CD4-positive, alpha-beta memory T cell (primary cell): ENCODE results near the gene HNRNPA3. TPM values are rescaled to one million over a fixed set of nuclear protein-coding genes. Genes with fewer than 3 reads are reported as not detected.

Source experiments
- CTCF ChIA-PET: fragments of 350-600 bp; sonication (Branson Sonifier 250); formaldehyde crosslinking; loops from one replicate; lab custom pipeline; 2021; ENCODE audit warnings: inconsistent platforms; ENCODE audit not compliant: partially characterized antibody; lab: Charles Lee
- POLR2A ChIA-PET: fragments of 350-600 bp; sonication (Branson Sonifier 250); formaldehyde crosslinking; loops from one replicate; lab custom pipeline; 2021; ENCODE audit not compliant: partially characterized antibody; lab: Charles Lee
- DNase-seq, 5 donors: peaks; one replicate each; pipeline versions ENCODE4 v3.0.0 to v3.0.0-alpha.2; 2020 to 2022; ENCODE audit warnings: mixed read lengths in 1 of 5
- H3K27ac ChIP-seq: one replicate; pipeline ENCODE4 v1.7.0; 2013; ENCODE audit warnings: low read depth, low read length
- H3K27me3 ChIP-seq: 2 replicates; pipeline ENCODE4 v1.7.0; 2013; ENCODE audit warnings: mild to moderate bottlenecking, low read length, moderate library complexity; ENCODE audit not compliant: insufficient read depth
- H3K36me3 ChIP-seq: 2 replicates; pipeline ENCODE4 v1.7.0; 2013; ENCODE audit warnings: mild to moderate bottlenecking, low read length, moderate library complexity; ENCODE audit not compliant: insufficient read depth
- H3K4me1 ChIP-seq: 2 replicates; pipeline ENCODE4 v1.7.0; 2013; ENCODE audit warnings: mild to moderate bottlenecking, low read length, moderate library complexity; ENCODE audit not compliant: insufficient read depth
- H3K4me3 ChIP-seq, 2 donors: one replicate each; pipeline ENCODE4 v1.7.0; 2013; ENCODE audit warnings: low read length in 2 of 2, mild to moderate bottlenecking in 1 of 2
- H3K9me3 ChIP-seq, 2 donors: one replicate each; pipeline ENCODE4 v1.7.0; 2013; ENCODE audit warnings: low read length in 2 of 2, control low read depth in 1 of 2; ENCODE audit not compliant: control insufficient read depth in 1 of 2
- H3K27ac Mint-ChIP-seq, 7 donors: one replicate each; pipeline ENCODE4 v1.8.0; 2020 to 2021; ENCODE audit warnings: mixed read lengths in 7 of 7, mild to moderate bottlenecking in 6 of 7, inconsistent platforms in 3 of 7, moderate library complexity in 3 of 7
- H3K27me3 Mint-ChIP-seq, 2 donors: one replicate each; pipeline ENCODE4 v1.8.0; 2020 to 2021; ENCODE audit warnings: mixed read lengths in 2 of 2
- H3K36me3 Mint-ChIP-seq, 2 donors: one replicate each; pipeline ENCODE4 v1.8.0; 2020 to 2021; ENCODE audit warnings: mixed read lengths in 2 of 2, inconsistent platforms in 1 of 2, mild to moderate bottlenecking in 1 of 2
- H3K4me1 Mint-ChIP-seq, 4 donors: one replicate each; pipeline ENCODE4 v1.8.0; 2020 to 2021; ENCODE audit warnings: mixed read lengths in 4 of 4, mild to moderate bottlenecking in 1 of 4
- H3K4me3 Mint-ChIP-seq, 8 donors: one replicate each; pipeline ENCODE4 v1.8.0; 2020 to 2021; ENCODE audit warnings: mixed read lengths in 8 of 8, mild to moderate bottlenecking in 7 of 8, moderate library complexity in 6 of 8, inconsistent platforms in 3 of 8
- H3K9me3 Mint-ChIP-seq, 8 donors: one replicate each; pipeline ENCODE4 v1.8.0; 2020 to 2021; ENCODE audit warnings: mixed read lengths in 8 of 8, mild to moderate bottlenecking in 5 of 8, inconsistent platforms in 3 of 8, moderate library complexity in 1 of 8
- intact Hi-C: fragments of 100-400 bp; cut with micrococcal nuclease; formaldehyde crosslinking; loops from one replicate; pipeline ENCODE4 v1.15.1; 2023
- polyA plus RNA-seq, 2 donors: library from polyadenylated mRNA; unstranded; fragments of 300-500 nt; fragmentation: Illumina TruSeq; gene quantifications; one replicate each; pipeline ENCODE4 v1.2.3, GENCODE V29; 2021
- total RNA-seq, 2 experiments: library from RNA; stranded (reverse); gene quantifications; one replicate each; pipeline ENCODE4 v1.2.3, GENCODE V29; 2021

The HNRNPA3 gene
- total and polyA plus RNA-seq, 4 experiments from 2014 or later: 41.1 to 175 (median 118) TPM

GRCh38 chr2:177251165-177251542 lies 38.6 kb downstream of the HNRNPA3 start:
- H3K9me3 Mint-ChIP-seq: no peaks in the 10 kb centered on the region
- peak overlapping the region; percentile 86 to 98 (median 93) for H3K27ac Mint-ChIP-seq
- no peaks in the 10 kb centered on the region for H3K27me3 Mint-ChIP-seq
- peaks cover 68 to 93% (median 77%) of the 10 kb centered on the region in 4 donors for H3K4me1 Mint-ChIP-seq
- DNase-seq: no peak
- CTCF ChIA-PET: interaction anchor here (0.8 kb wide), 1 partner anchor 75 kb away, joined by 3 read pairs; no protein-coding TSS in a partner anchor
- peak overlapping the region in 6 of 8 donors; percentile 29 to 78 (median 54) for H3K4me3 Mint-ChIP-seq
- POLR2A ChIA-PET: interaction anchor here (0.9 to 2.0 kb wide), 3 partner anchors 9 to 13 kb away, joined by 4 to 12 read pairs (median 7); partner anchors contain the start of gene NFE2L2
- Histone ChIP-seq H3K27ac (peak overlapping the region; percentile 7), H3K27me3 (no peaks in the 10 kb centered on the region), H3K4me1 (peaks cover 85% of the 10 kb centered on the region), H3K4me3 (no peak overlapping the region), H3K36me3 (no peaks in the 10 kb centered on the region), H3K9me3 (no peaks in the 10 kb centered on the region)
- H3K36me3 Mint-ChIP-seq: peaks cover 12 to 50% of the 10 kb centered on the region in 2 donors
- intact Hi-C loops: no loop called here

- Mint-ChIP-seq H3K27ac (peak overlapping the region; percentile 83 to 98 (median 95)), H3K4me1 (peaks cover 69 to 94% (median 83%) of the 10 kb centered on the region in 4 donors), H3K36me3 (peaks cover 12 to 54% of the 10 kb centered on the region in 2 donors), H3K4me3 (peak overlapping the region in 7 of 8 donors; percentile 18 to 81 (median 77)), H3K9me3 (no peaks in the 10 kb centered on the region), H3K27me3 (no peaks in the 10 kb centered on the region)
- Histone ChIP-seq H3K9me3 (no peaks in the 10 kb centered on the region), H3K4me3 (peak overlapping the region in 1 of 2 donors; percentile 7), H3K27me3 (no peaks in the 10 kb centered on the region), H3K36me3 (no peaks in the 10 kb centered on the region), H3K27ac (peak overlapping the region; percentile 46), H3K4me1 (peaks cover 87% of the 10 kb centered on the region)
- CTCF ChIA-PET: interaction anchor here (0.7 to 4.2 kb wide), 3 partner anchors 11 to 88 kb away, joined by 3 to 28 read pairs (median 6); partner anchors contain the start of gene NFE2L2
- DNase-seq: no peak
- intact Hi-C loops: loop anchor here (1.0 kb wide), 1 partner anchor 9 kb away; no protein-coding TSS in a partner anchor
- POLR2A ChIA-PET: interaction anchor here (2.0 to 4.5 kb wide), 2 partner anchors 12 to 13 kb away, joined by 7 to 51 read pairs; partner anchors contain the start of gene NFE2L2
Measured at GRCh38 chr2:177252808-177253531, 40.4 kb downstream of the HNRNPA3 start.

- peaks cover 17 to 59% of the 10 kb centered on the region in 2 donors for H3K36me3 Mint-ChIP-seq
- H3K9me3 Mint-ChIP-seq: peaks cover 0 to 2% (median 0%) of the 10 kb centered on the region in 8 donors
- no peaks in the 10 kb centered on the region for H3K27me3 Mint-ChIP-seq
- Histone ChIP-seq H3K36me3 (no peaks in the 10 kb centered on the region), H3K4me1 (peaks cover 91% of the 10 kb centered on the region), H3K9me3 (no peaks in the 10 kb centered on the region), H3K27me3 (no peaks in the 10 kb centered on the region), H3K4me3 (no peak overlapping the region), H3K27ac (no peak overlapping the region)
- no peak for DNase-seq
- intact Hi-C loops: loop anchor here (1.0 kb wide), 1 partner anchor 9 kb away; no protein-coding TSS in a partner anchor
- ChIA-PET CTCF (interaction anchor here (1.4 to 4.2 kb wide), 3 partner anchors 11 to 43 kb away, joined by 5 to 28 read pairs (median 6); partner anchors contain the start of gene NFE2L2), POLR2A (interaction anchor here (1.3 to 4.5 kb wide), 2 partner anchors 11 to 23 kb away, joined by 3 to 51 read pairs; partner anchors contain the start of gene NFE2L2)
- H3K4me3 Mint-ChIP-seq: peak overlapping the region in 3 of 8 donors; percentile 12 to 78 (median 50)
- peaks cover 74 to 96% (median 85%) of the 10 kb centered on the region in 4 donors for H3K4me1 Mint-ChIP-seq
- H3K27ac Mint-ChIP-seq: peak overlapping the region in 5 of 7 donors; percentile 11 to 95 (median 47)
Measured at GRCh38 chr2:177253704-177254103, 41.1 kb downstream of the HNRNPA3 start.

GRCh38 chr2:177254433-177255226 lies 42.0 kb downstream of the HNRNPA3 start:
- Histone ChIP-seq H3K27ac (no peak overlapping the region), H3K9me3 (no peaks in the 10 kb centered on the region), H3K4me3 (no peak overlapping the region), H3K36me3 (no peaks in the 10 kb centered on the region), H3K27me3 (no peaks in the 10 kb centered on the region), H3K4me1 (peaks cover 97% of the 10 kb centered on the region)
- ChIA-PET POLR2A (interaction anchor here (0.6 to 4.5 kb wide), 8 partner anchors 10 to 244 kb away, joined by 3 to 51 read pairs (median 3); partner anchors contain the start of genes HNRNPA3 and NFE2L2), CTCF (interaction anchor here (0.6 to 4.2 kb wide), 6 partner anchors 10 to 1016 kb away, joined by 3 to 28 read pairs (median 4); partner anchors contain the start of gene NFE2L2)
- H3K9me3 Mint-ChIP-seq: peaks cover 0 to 2% (median 0%) of the 10 kb centered on the region in 8 donors
- intact Hi-C loops: no loop called here
- peak overlapping the region; percentile 15 to 95 (median 74) for H3K27ac Mint-ChIP-seq
- peaks cover 15 to 61% of the 10 kb centered on the region in 2 donors for H3K36me3 Mint-ChIP-seq
- H3K27me3 Mint-ChIP-seq: no peaks in the 10 kb centered on the region
- DNase-seq: no peak
- H3K4me3 Mint-ChIP-seq: peak overlapping the region in 4 of 8 donors; percentile 40 to 78 (median 54)
- H3K4me1 Mint-ChIP-seq: peaks cover 74 to 99% (median 88%) of the 10 kb centered on the region in 4 donors

GRCh38 chr2:177255227-177255601 lies 42.6 kb downstream of the HNRNPA3 start:
- Mint-ChIP-seq H3K4me3 (peak overlapping the region in 4 of 8 donors; percentile 39 to 64 (median 42)), H3K27ac (peak overlapping the region in 6 of 7 donors; percentile 19 to 95 (median 75)), H3K36me3 (peaks cover 18 to 57% of the 10 kb centered on the region in 2 donors), H3K4me1 (peaks cover 74 to 100% (median 88%) of the 10 kb centered on the region in 4 donors), H3K9me3 (peaks cover 0 to 2% (median 0%) of the 10 kb centered on the region in 8 donors), H3K27me3 (no peaks in the 10 kb centered on the region)
- ChIA-PET POLR2A (interaction anchor here (0.6 to 4.5 kb wide), 8 partner anchors 9 to 244 kb away, joined by 3 to 51 read pairs (median 3); partner anchors contain the start of genes HNRNPA3 and NFE2L2), CTCF (interaction anchor here (1.1 to 4.2 kb wide), 5 partner anchors 9 to 90 kb away, joined by 3 to 28 read pairs (median 4); partner anchors contain the start of gene NFE2L2)
- Histone ChIP-seq H3K36me3 (no peaks in the 10 kb centered on the region), H3K4me3 (no peak overlapping the region), H3K27ac (no peak overlapping the region), H3K27me3 (no peaks in the 10 kb centered on the region), H3K4me1 (peaks cover 98% of the 10 kb centered on the region), H3K9me3 (no peaks in the 10 kb centered on the region)
- DNase-seq: no peak
- intact Hi-C loops: no loop called here

GRCh38 chr2:177256026-177256425 lies 43.4 kb downstream of the HNRNPA3 start:
- no peak overlapping the region for H3K4me3 ChIP-seq

More at GRCh38 chr2:177256026-177256425, 43.4 kb downstream of the HNRNPA3 start:
- ChIA-PET CTCF (interaction anchor here (0.9 to 1.2 kb wide), 2 partner anchors 91 to 92 kb away, joined by 4 read pairs; no protein-coding TSS in a partner anchor), POLR2A (interaction anchor here (1.0 to 4.5 kb wide), 4 partner anchors 8 to 21 kb away, joined by 3 to 51 read pairs (median 4); partner anchors contain the start of gene NFE2L2)
- Mint-ChIP-seq H3K36me3 (peaks cover 18 to 52% of the 10 kb centered on the region in 2 donors), H3K27ac (peak overlapping the region in 6 of 7 donors; percentile 22 to 95 (median 58)), H3K9me3 (peaks cover 0 to 2% (median 0%) of the 10 kb centered on the region in 8 donors), H3K4me1 (peaks cover 70 to 100% (median 86%) of the 10 kb centered on the region in 4 donors), H3K27me3 (no peaks in the 10 kb centered on the region), H3K4me3 (peak overlapping the region in 6 of 8 donors; percentile 17 to 76 (median 40))
- no peak overlapping the region for H3K27ac ChIP-seq
- peaks cover 98% of the 10 kb centered on the region for H3K4me1 ChIP-seq
- H3K9me3 ChIP-seq: no peaks in the 10 kb centered on the region
- DNase-seq: no peak
- intact Hi-C loops: no loop called here
- H3K36me3 ChIP-seq: no peaks in the 10 kb centered on the region
- H3K27me3 ChIP-seq: no peaks in the 10 kb centered on the region
